A204.1 (cell line): Measurements from ENCODE around the gene ZNF789.
"Not testable (repeated sequence)": the region's sequence is repeated elsewhere in the genome, so short reads cannot be mapped to it uniquely, and the experiment has no call there.

Experiments used
- FAIRE-seq: peaks from 2 replicates; lab custom pipeline; 2012; peaks lifted over from hg19 to GRCh38; lab: Jason Lieb, UNC

ZNF789 gene

GRCh38 chr7:99472561-99473314, at the start of gene ZNF789:
TSS of gene ZNF789 (plus strand) at chr7:99472890. CDS start at chr7:99476457, 3,567 bp downstream.
- peak; percentile 99 for FAIRE-seq

DNA sequence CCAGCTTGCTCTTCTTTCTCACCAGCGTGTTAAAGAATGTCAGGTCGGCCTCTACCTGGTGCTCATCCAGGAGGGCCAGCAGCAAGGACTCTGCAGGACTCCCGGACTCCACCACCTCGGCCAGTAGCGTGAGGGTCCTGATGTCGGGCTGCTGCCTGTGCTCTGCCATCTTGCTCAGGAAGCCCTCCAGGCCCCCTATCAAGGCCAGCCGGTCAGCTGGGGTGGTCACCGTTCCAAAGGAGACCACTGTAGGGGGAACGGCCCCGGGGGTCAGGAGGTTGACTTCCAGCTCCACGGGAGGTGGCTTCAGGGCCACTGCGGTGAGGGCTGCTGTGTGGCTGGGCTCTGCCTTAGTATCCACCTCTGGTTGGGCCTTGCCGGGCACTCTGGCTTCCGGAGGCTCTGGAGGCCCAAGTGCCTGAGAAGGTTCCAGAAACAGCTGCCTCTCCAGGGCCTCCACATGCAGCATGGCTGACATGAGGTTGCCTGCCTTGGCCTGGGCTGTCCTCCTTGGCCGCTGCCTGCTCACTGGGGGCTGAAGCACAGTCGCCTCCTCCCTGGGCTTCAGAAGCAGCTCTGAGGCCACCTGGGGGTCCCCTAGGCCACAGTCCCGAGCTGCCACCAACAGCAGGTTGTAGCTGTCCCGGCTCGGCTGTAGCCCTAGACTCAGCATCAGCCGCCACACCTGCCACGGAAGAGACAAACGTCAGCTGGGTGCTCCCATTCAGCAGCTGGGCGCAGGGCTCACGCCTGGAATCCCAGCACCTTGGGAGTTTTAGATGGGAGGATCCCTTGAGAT, 47.6 kb upstream of the ZNF789 start:
- FAIRE-seq: no peak

DNA sequence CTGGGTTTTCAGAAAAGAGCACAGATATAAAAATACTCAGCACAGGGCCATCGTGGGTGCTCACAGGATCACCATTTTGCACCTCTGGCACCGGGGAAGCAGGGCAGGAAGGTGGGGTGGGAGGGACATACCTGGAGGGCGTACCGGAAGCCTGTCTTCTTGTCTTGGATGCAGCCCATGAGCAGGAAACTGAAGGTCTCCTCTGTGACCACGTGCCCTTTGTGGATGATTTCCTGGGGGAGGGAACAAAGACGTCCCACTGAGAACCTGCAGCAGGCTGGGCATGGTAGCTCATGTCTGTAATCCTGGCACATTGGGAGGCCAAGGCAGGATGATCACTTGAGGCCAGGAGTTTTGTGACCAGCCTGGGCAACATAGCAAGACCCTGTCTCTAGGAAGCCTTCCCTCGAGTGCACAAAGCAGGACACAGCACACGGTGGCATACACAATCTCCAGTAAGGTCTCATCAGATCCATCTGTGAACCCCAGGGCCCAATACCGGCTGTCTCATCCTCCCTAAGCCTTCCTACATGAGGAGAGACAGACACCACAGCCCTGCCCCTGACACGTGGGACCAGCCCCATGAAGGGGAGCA, 43.6 kb upstream of the ZNF789 start:
- no peak for FAIRE-seq

- FAIRE-seq: no peak
Measured at GRCh38 chr7:99429756-99430155, 42.9 kb upstream of the ZNF789 start.

- FAIRE-seq: not testable (repeated sequence)
Measured at GRCh38 chr7:99431756-99432540, 40.7 kb upstream of the ZNF789 start.

- FAIRE-seq: no peak
Measured at GRCh38 chr7:99433158-99433557, 39.5 kb upstream of the ZNF789 start.

DNA sequence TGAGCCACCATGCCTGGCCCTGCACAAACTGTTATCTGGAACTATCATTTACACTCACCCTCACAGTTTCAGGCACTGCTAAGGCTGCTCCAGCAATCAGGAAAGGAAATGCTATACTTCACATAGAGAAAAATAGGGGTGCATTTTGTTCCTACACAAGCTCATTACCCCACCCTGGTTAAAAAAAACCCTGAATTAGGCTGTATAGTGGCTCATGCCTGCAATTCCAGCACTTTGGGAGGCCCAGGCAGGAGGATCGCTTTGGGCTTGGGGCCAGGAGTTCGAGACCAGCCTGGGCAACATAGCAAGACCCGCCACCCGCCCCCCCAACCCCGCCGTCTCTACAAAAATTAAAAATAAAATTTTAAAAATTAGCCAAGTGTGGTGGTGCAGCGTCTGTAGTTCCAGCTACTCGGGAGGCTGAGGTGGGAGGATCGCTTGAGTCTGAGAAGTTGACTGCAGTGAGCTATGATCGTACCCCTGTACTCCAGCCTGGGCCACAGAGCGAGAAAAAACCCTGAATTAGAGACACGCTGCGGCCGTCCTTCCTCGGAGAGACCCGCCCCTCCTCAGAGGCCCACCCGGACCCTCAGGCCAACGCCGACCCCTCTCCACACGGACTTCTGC, 34.6 kb upstream of the ZNF789 start:
- FAIRE-seq: no peak

- FAIRE-seq: peak; percentile 70
Measured at GRCh38 chr7:99438573-99439480, 33.9 kb upstream of the ZNF789 start, which contains the start of the genes CPSF4 and PTCD1. TSS of gene CPSF4 (plus strand) at chr7:99438943. CDS start at chr7:99439083, 140 bp downstream. TSS of gene PTCD1 (minus strand) at chr7:99438798. CDS start at chr7:99435242, 3,556 bp downstream.

- no peak for FAIRE-seq
Measured at GRCh38 chr7:99440195-99440594, 32.5 kb upstream of the ZNF789 start.

GRCh38 chr7:99446096-99446495, 26.6 kb upstream of the ZNF789 start:
- FAIRE-seq: no peak

DNA sequence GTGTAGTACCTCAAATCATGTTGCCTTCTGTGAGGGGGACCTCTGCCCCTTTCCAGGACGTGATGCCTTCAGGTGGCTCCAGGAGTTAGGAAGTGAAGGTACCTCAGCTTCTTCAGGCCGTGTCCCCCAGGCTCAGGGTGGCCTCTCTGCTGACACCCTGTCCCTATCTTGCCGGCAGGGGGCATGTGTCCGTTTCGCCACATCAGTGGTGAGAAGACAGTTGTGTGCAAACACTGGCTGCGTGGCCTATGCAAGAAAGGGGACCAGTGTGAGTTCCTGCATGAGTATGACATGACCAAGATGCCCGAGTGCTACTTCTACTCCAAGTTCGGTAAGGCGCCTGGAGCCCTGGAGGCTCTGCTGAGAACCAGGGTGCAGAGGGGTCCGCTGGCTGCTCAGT, 24.7 kb upstream of the ZNF789 start:
- no peak for FAIRE-seq

- no peak for FAIRE-seq
Measured at GRCh38 chr7:99448855-99449254, 23.8 kb upstream of the ZNF789 start.

GRCh38 chr7:99449326-99449725, 23.4 kb upstream of the ZNF789 start:
- no peak for FAIRE-seq

GRCh38 chr7:99451936-99452335, 20.8 kb upstream of the ZNF789 start:
- FAIRE-seq: no peak

- FAIRE-seq: no peak
Measured at GRCh38 chr7:99452541-99452940, 20.1 kb upstream of the ZNF789 start.

DNA sequence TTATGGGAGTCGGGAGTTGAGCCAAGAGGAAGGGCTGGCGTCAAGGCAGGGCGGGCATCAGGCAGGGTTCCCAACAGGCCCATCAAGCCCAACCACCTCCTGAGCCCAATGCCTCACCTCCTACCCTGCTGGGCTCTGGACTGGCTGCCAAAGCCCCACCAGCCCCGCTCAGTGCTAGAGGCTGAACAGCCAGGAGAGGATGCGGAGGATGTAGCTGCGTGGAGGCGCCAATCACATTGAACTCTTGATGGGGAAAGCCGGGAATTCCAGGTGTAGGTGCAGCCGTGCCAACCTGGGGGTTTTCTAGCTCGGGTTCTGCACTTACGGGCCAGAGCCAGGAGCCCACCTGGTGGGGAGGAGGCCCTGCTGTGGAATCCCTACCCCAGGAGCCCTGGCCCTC, 19.6 kb upstream of the ZNF789 start:
- FAIRE-seq: no peak

GRCh38 chr7:99455874-99456273, 16.8 kb upstream of the ZNF789 start:
- no peak for FAIRE-seq

- FAIRE-seq: no peak
Measured at GRCh38 chr7:99456288-99456687, 16.4 kb upstream of the ZNF789 start.

DNA sequence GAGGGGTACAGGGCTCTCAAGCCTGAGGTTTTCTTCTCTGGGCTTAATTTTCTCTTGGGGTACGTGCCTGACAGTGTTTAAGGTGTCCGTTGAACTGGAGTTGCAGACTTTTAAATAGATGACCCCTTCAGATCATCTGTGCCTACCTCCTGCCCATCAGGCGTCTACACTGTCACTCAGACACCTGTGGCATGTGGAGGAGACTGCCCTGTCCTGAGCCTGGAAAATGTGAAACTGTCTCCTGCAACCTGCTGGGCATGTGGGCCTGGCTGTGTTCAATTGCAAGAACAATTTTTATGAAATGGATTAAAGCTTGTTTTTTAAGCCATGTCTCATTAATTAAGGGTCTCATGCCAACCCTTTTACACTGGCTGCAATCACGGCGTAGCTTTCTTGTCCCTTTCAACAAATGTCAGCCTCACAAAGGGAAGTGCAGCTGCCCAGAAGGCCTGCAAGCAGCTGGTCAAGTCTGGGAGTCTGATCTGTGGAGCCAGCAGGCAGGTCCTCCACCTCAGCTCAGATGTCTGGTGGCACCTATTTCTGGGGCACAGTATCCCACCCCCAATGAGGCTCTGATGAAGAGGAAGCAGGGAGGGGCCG, 15.5 kb upstream of the ZNF789 start:
- FAIRE-seq: no peak
